ENCODE data around the gene CRAMP1.

The CRAMP1 gene

GRCh38 chr16:1635070-1635469 lies 22.9 kb downstream of the CRAMP1 start:
- no peak for DNase-seq (ENCODE audit: low read depth)

- no peak for DNase-seq (ENCODE audit: low read depth)
These were observed 25.4 kb downstream of the CRAMP1 start for GRCh38 chr16:1637526-1637925.

GRCh38 chr16:1638757-1639156 lies 26.6 kb downstream of the CRAMP1 start:
- DNase-seq (ENCODE audit: low read depth) = no peak

- DNase-seq (ENCODE audit: low read depth) = no peak
These were observed 27.1 kb downstream of the CRAMP1 start for GRCh38 chr16:1639282-1639681.

GRCh38 chr16:1639860-1640259 lies 27.7 kb downstream of the CRAMP1 start:
- DNase-seq (ENCODE audit: low read depth) = no peak

- DNase-seq (ENCODE audit: low read depth) = no peak
These were observed 28.2 kb downstream of the CRAMP1 start for GRCh38 chr16:1640261-1640941.

- DNase-seq (ENCODE audit: low read depth) = no peak
These were observed 29.1 kb downstream of the CRAMP1 start for GRCh38 chr16:1641261-1641660.

- DNase-seq (ENCODE audit: low read depth) = no peak
These were observed 30.0 kb downstream of the CRAMP1 start for GRCh38 chr16:1642148-1642547.

GRCh38 chr16:1642753-1643152 lies 30.6 kb downstream of the CRAMP1 start:
- no peak for DNase-seq (ENCODE audit: low read depth)

- no peak for DNase-seq (ENCODE audit: low read depth)
These were observed 31.4 kb downstream of the CRAMP1 start for GRCh38 chr16:1643521-1643920.

GRCh38 chr16:1645914-1646525 lies 33.9 kb downstream of the CRAMP1 start:
- DNase-seq (ENCODE audit: low read depth) = peak; percentile 14

- DNase-seq (ENCODE audit: low read depth) = no peak
These were observed 35.7 kb downstream of the CRAMP1 start for GRCh38 chr16:1647856-1648255.

- DNase-seq (ENCODE audit: low read depth) = no peak
These were observed 38.0 kb downstream of the CRAMP1 start for GRCh38 chr16:1650131-1650530.

- no peak for DNase-seq (ENCODE audit: low read depth)
These were observed 39.2 kb downstream of the CRAMP1 start for GRCh38 chr16:1651094-1651973.

GRCh38 chr16:1651974-1652312 lies 39.8 kb downstream of the CRAMP1 start:
- DNase-seq (ENCODE audit: low read depth) = no peak

- DNase-seq (ENCODE audit: low read depth) = no peak
These were observed 40.9 kb downstream of the CRAMP1 start for GRCh38 chr16:1653023-1653422.

GRCh38 chr16:1654505-1655268 lies 42.5 kb downstream of the CRAMP1 start:
- DNase-seq (ENCODE audit: low read depth) = no peak

- no peak for DNase-seq (ENCODE audit: low read depth)
These were observed 43.2 kb downstream of the CRAMP1 start for GRCh38 chr16:1655269-1655807.

- DNase-seq (ENCODE audit: low read depth) = no peak
These were observed 44.0 kb downstream of the CRAMP1 start for GRCh38 chr16:1655909-1656807.

- no peak for DNase-seq (ENCODE audit: low read depth)
These were observed 44.9 kb downstream of the CRAMP1 start for GRCh38 chr16:1656808-1657617.
